HG03558 (cell line): ENCODE results near the gene PNPLA4.
A peak's percentile ranks its signal among the peaks of the same experiment; 100 is the strongest.

Experiments
- ATAC-seq: cut with Tn5 transposase; IDR thresholded peaks from one replicate; pipeline ENCODE4 v1.9.1; 2021; ENCODE audit warnings: moderate number of reproducible peaks; ENCODE audit not compliant: unreplicated experiment; ENCODE audit errors: extremely low read depth

Gene PNPLA4, protein sequence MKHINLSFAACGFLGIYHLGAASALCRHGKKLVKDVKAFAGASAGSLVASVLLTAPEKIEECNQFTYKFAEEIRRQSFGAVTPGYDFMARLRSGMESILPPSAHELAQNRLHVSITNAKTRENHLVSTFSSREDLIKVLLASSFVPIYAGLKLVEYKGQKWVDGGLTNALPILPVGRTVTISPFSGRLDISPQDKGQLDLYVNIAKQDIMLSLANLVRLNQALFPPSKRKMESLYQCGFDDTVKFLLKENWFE

DNA sequence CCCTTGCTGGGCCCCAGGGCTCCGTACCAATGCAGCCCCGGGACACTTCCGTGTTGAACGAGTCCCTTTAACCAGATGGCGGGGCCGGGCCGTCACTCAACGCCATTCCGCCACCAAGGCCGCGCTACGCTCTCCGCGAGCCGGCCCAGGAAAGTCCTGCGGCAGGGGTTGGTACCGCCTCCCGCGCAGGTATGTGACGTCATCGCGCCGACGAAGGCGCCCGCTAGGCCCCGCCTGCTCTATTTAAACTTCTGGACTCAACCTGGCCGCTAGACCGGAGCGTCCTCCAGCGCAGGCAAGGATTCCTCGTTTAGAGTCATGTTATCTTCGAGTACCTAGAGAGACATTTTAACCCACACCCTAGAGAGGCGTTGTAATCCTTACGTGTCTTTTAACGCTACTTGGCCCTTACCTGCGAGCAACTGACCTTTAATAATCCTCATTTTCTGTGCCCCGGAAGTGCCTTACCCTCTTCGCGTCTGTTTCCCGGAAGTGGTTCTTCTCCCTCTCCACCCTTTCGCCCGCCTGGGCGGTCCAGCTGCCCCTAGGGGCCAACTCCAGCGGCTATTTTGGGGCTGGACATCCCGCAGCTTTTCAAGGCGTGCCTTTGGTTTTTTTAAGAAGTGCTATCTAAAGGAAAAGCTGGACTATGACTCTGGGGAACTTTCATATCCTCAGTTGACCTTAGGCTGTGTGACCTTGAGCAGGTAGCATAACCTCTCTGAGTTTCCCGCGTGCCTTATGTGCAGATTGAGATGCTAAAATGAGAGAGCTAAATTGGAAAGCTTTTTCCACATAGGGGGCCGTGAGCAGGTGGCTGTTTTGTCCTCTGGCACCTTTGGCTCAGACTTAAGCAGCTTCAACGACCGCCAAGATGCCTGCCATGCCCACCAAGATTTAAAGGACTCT, at the start of gene PNPLA4:
TSS of gene PNPLA4 (minus strand) at position 155 of the 909 bp plus-strand sequence. CDS start 1,294 bp downstream, outside the sequence.
- ATAC-seq = peak; percentile 75

DNA sequence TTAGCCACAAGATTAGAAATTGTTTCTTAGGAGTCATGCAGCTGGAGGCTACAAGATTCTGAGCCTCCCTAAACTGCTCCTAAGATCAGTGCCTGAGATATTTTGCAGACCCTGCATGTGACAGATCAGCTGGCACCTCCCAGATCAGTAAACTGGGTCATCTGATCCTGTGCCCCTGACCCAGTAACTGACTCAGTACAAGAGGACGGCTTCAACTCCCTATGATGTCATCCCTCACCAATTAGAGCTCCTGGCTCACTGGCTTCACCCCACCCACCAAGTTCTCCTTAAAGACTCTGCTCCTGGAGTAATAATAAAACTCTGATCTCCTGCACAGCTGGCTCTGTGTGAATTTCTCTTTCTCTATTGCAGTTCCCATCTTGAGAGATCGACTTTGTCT, 45.4 kb upstream of the PNPLA4 start:
- no peak for ATAC-seq

DNA sequence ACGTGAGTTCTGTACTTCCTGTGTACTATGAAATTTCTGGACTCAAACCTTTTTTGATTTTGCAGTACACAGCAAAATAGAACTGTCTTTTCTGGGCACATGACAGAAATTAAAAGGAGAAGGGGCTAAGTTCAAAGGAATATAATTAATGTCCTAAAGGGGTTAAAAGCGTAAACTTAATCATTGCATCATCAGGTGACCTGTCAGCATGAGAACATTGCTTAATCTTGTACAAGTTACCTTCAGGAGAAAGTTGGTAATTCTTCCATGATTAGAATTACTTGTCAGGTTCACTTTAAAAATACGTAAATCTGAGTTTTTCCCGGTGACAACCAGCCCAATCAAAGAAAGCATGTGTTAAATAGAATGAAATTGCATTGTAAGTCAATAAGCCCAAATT, 43.2 kb upstream of the PNPLA4 start:
- ATAC-seq = no peak

DNA sequence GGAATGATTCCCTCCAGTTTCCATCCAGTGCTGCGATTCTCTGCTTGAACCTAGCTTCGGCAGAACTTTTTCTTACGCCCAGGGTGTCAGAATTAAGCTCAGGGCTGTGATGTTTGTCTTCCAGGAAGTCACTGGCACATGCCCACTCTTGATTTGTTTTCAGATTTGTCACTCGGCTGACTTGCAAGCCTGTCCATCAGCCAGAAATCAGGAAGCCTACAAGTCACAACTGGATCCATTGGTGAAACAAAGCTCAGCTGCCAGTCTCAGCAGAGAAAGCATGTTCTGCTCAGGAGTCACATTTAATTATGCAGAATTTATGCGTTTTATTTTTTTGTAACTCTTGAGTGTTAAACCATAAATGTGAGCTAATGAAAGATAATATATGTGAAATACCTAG, 38.2 kb upstream of the PNPLA4 start:
- ATAC-seq = no peak

DNA sequence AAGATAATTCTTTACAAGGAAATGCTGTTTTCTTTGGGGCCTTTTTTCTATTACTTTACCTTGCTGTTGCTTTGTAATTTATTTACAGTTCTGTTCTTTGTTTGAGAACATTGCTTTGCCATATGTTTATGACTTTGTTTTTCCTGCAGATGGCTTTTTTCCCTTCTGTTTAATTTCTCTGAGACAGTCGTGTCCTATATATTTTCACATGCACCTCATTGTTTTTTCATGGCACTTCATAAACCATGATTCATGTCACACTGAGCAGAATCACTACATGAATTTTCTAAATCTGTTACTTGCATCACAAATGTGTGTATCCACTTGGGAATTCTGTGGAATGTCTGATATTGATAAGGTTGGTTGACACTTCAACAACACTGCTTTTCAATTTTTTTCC, 33.0 kb upstream of the PNPLA4 start:
- ATAC-seq = no peak

DNA sequence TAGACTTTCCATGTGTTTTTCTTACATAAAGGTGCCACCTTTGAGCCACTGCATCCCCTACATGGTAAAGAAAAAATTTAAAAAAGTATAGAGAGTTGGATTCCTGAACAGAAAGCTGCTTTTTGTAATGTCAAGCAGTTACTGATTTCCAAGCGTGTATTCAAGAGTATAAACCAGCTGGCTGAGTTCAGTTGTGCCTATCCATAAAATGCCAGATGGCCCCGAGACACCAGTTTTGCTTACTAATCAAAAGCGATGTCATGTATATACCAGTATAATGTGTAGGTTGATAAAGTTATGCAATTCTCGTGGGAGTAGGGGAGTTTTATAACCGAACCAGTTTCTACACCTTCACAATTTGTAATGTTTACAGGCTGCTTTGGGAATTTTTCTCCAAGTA, 26.2 kb upstream of the PNPLA4 start:
- ATAC-seq = no peak

DNA sequence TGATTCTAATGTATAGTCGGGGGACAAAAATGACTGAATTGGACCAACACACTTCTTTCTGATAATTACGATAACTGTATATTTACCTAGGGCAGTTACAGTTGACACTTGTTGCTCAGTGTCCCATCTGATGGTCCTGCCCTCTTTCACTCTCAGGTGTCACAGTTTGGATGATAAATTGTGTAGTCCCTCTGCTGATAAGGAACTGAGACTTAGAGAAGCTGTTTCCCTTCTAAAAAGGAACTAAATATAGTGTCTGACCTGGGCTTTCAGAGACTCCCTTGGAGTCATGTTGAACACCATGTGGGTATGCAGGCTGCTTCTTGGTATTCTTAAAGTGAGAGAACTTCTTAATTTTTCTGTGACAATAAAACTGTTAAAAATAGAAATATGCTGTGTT, 23.7 kb upstream of the PNPLA4 start:
- peak; percentile 96 for ATAC-seq

DNA sequence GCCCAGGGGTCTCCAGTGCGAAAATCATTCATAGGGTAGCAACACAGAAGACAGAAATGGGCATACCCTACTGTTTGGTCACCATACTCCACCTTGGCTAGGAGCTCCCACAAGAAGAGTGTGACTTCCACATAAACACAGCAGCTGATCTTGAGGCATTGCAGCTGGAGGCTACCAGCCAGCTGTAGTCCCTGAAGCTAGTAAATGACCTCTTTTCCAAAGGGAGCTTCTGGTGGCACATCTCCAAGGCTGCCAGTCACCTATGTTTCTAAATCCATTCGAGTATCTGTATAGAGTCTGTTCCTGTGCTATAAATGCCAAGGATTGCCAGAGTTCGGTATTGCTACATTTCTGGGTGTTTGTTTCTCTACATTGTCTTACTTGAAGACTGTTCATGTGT, 21.3 kb upstream of the PNPLA4 start:
- ATAC-seq = no peak

DNA sequence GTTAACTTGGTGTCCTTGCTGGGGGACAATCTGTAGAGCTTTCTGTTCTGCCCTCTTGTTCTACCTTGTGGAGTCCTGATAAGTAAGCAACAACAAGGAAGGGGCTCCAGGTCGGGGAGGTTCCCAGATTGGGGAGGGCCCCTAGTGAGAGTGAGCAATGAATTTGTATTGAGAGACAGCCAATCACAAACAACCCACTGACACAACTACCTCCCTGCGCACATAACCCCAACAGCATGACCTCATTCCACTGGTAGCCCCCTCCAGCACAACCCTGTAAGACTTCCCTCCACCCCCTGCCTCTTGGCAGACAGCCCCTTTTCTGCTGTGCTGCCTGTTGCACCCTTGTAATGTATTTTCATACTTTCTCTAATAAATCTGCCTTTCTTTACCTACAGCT, 19.7 kb upstream of the PNPLA4 start:
- no peak for ATAC-seq

DNA sequence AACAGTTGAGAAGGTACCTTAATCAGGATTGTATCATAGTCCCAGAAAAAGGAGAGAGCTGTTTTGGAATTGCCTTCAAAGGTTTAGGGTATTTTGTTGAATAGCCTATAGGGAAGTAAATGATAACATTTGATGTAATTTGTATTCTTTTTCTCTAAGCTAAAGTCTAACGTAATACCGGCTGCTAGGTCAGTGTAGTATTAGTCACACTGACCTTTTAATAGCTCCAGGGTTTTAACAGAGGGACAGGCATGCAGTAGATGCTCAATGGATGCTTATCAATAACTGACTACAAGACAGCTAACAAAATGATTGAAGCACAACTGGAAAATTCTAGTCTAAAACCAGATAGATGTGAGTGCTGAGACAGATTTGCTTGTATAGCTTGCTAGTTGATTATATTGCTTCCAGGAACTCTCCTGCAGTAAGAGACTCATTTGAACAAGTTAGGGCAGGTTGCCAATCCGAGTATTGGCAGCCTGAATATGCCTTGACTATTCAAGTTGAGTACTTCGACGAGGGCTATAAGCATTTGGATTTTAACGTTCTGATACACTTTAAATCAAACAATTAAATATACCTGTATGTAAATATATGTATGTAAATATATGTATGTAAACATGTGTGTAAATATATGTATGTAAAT, 16.5 kb upstream of the PNPLA4 start:
- no peak for ATAC-seq

DNA sequence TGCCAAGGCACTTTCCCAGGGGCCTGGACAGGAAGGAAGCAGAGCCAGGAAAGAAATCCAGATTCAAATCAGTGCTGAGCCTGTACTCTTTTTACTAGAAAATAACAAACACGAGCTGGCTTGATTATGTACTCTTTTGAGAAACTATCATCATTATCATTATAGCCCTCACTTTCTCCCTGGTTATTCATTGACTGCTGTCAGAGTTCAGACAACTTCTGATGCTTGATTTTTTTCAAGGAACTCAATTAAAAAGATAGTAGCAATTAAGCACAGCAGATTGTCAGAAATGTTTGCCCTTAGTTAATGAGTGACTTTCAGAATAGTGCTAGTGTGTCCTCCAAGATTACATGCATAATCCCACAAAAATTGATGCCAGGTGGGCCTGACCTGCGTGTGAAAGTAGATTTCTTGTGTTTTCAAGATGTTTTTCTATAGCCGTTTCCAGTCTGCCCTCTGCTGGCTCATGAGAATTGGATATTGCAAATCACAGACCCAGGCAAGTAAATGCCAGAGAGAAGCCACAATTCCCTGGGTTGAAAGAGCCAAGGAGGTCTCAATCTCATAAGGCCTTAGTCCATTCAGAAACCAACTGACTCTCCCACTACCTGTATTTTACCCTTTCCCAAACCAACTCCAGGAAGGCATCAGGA, 14.3 kb upstream of the PNPLA4 start:
- no peak for ATAC-seq

DNA sequence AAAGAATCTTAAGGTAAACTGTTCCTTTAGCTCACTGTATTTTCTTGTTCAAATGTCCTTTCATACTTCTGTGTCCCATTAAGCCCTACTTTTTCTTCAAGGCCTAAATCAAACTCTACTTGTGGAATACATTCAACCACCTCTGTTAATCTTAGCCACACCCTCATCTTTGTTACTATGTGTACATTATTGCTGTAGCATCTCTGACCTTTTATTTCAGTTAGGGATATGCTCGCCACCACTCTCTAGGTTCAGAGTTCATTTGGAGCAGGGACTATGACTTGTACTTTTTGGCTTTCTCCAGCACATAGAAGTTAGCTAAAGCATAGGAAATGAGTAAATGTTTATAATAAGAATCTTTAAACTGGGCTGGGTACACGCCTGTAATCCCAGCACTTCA, 6.8 kb upstream of the PNPLA4 start:
- ATAC-seq = no peak

DNA sequence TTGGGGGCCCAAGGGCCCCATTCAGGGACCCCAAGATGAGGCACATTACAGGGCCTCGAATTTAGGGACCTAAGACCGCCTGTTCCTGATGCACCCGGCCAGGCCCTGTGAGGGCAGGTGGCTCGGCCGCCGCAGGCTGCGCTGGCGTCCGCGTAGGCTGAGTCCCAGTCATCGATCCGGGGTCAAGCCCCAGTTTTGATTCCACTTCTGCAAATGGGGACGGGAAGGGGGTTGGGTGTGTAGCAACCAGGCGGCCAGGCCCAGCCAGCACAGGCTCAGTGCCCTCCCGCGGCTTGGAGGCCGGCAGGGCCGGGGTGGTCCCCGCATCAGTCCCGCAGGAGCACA, 327 bp downstream of the PNPLA4 start:
- ATAC-seq = no peak

DNA sequence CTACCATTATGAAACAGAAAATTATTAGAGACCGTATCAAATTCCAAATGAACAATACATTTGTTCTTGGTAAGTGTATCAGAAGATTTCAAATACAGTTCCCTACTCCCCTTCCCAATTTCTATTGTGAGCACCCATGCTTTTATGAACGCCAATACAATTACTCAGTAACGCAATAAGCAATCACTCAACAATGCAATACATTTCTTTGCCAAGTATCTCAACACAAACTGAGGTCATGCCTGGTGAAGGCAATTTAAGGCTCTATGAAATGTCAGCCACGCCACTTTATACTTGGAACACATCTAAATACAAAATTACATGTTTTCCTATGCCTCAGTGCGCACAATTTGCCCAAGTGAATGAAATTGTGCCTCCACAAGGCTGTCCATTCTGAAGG, 712 bp downstream of the PNPLA4 start:
- no peak for ATAC-seq

DNA sequence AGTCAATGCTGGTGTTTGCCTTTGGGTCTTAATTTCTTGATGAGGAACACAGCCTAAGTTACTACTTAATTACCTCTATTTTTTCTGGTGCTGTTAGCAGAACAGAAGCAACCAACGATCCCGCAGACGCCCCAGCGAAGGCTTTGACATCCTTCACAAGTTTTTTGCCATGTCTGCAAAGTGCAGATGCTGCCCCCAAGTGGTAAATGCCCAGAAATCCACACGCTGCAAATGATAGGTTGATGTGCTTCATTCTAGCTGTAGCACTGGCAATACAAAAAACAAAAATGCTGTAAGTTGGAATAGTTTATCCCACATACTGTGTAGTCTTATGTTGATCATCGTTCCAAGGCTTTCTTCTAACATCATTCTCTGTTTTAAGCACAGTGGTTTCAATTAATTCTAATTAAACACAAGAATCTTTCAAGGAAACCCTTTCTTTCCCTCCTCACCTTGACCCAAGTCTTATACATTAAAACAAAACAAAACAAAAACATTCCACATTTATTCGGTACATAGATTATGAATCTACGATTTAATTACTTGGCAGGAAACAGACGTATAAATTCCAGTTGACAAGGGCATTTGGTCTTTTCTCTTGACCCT, 1.2 kb downstream of the PNPLA4 start:
- peak; percentile 31 for ATAC-seq

DNA sequence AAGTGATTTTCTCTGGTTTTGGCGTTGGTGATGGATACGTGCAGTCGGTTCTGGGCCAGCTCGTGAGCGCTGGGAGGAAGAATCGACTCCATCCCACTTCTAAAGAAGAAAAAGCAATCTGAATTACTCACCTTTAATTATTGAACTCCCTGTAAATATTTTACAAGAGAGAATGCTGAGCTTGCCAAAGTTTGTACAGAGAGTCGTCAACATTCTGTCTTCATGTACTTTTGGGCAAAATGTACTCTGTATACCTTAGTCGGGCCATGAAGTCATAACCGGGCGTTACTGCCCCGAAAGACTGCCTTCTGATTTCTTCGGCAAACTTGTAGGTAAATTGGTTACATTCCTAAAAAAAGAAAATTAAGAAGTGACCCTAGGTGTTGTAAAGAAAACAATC, 5.5 kb downstream of the PNPLA4 start:
- ATAC-seq = no peak

DNA sequence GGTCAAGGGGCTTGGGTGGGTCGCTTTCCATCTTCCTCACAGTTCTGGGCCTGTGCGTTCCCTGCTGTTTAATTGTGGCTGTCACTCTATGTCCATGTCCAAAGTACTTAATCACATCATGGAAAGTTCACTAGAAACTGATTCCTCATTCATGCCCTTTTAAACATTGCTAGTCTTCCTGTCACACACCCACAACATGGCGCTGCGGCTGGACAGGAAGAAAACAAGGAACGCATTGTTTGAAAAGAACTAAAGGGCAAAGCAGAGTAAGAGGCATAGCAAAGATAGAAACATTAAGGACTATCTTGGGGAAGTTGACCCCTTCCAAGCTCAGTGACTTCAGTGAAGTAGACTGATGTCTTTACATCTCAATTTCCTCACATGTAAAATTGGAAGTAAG, 18.4 kb downstream of the PNPLA4 start:
- no peak for ATAC-seq

DNA sequence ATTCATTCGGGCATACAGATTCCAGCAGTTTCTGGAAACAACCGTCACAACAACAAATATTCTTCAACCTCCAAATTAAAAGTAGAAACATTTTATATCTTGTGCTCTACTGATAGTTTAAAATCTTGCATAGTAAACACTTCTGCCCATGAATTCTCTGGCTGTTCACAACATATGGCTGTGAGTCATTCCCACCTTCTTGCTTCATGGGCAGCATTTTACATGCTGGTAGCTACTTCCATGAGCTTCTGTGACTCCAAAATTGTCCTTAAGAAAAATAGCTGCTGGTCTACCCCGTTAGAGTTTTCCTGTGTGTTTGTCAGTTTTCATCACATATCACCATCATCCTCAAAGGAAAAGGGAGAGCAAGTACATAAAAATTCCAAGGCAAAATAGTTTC, 22.7 kb downstream of the PNPLA4 start:
- ATAC-seq = no peak

DNA sequence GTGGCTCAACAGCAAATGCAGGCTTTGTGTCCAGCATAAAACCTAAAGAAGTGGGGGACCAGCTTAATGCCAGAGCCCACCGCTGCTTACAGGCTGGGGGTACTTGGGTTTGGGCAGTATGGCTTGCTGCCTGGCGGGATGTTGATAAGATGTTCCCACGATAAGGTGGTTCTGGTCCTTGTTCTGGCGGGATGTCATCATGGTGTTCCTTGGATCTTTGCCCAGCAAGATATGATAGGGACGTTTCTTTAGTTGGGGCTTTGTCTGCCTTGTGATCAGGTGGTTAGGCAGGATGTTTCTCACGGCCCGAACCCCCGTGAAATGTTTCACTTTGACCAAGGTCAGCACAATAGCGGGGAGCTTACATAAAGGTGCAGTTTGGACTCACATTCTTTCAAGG, 35.3 kb downstream of the PNPLA4 start:
- ATAC-seq = no peak

DNA sequence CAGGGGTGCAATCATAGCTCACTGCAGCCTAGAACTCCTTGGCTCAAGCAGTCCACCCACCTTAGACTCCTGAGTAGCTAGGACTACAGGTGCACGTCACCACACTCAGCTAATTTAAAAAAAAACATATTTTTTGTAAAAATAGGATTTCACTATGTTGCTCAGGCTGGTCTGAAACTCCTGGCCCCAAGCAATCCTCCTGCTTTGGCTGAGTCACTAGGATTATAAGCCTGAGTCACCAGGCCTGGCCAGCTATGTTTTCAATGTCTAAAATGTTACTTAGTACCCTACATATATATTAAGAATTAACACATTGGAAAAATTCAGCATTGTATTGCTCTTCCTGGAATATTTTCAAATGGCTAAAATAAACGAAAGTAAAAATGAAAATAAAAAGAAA, 37.5 kb downstream of the PNPLA4 start:
- ATAC-seq = no peak
